Hindlimb muscle (tissue), 1 donor: ENCODE results near the gene RAD51B. TPM values are rescaled to one million over a fixed set of nuclear protein-coding genes. Genes with fewer than 3 reads are reported as not detected.
"Not testable (repeated sequence)": the region's sequence is repeated elsewhere in the genome, so short reads cannot be mapped to it uniquely, and the experiment has no call there.

ENCODE experiments used
- DNase-seq: peaks from one replicate; pipeline ENCODE4 v3.0.0-alpha.2; 2013
- polyA plus RNA-seq: library from polyadenylated mRNA; unstranded; fragments of 120-200 nt; gene quantifications from one replicate; pipeline ENCODE4 v1.2.1, GENCODE V29; 2013; ENCODE audit not compliant: insufficient read length

The RAD51B gene
- polyA plus RNA-seq, 1 donor: 10.2 TPM

DNA sequence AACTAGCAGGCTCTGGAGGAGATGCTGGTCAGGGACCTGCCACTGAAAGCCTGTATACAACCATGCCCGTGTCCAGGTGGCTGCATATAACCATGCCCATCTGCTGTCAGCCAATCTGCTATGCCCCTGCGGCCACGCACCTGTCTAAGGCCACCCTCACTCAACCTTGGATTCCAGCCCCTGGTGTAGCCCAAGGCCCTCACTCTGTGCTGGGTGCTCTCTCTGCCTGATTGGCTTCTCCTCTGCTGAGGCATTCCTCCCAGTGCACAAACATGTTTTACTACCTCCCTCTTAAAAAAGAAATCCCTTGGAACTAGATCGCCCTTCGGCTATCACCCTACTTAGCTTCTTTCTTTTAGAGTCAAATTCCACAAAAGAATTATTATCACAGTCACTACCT is 927.8 kb downstream of the RAD51B start:
- no peak for DNase-seq

GRCh38 chr14:68748260-68748659 is 928.7 kb downstream of the RAD51B start:
- no peak for DNase-seq

GRCh38 chr14:68748691-68749090 is 929.1 kb downstream of the RAD51B start:
- DNase-seq: no peak

DNA sequence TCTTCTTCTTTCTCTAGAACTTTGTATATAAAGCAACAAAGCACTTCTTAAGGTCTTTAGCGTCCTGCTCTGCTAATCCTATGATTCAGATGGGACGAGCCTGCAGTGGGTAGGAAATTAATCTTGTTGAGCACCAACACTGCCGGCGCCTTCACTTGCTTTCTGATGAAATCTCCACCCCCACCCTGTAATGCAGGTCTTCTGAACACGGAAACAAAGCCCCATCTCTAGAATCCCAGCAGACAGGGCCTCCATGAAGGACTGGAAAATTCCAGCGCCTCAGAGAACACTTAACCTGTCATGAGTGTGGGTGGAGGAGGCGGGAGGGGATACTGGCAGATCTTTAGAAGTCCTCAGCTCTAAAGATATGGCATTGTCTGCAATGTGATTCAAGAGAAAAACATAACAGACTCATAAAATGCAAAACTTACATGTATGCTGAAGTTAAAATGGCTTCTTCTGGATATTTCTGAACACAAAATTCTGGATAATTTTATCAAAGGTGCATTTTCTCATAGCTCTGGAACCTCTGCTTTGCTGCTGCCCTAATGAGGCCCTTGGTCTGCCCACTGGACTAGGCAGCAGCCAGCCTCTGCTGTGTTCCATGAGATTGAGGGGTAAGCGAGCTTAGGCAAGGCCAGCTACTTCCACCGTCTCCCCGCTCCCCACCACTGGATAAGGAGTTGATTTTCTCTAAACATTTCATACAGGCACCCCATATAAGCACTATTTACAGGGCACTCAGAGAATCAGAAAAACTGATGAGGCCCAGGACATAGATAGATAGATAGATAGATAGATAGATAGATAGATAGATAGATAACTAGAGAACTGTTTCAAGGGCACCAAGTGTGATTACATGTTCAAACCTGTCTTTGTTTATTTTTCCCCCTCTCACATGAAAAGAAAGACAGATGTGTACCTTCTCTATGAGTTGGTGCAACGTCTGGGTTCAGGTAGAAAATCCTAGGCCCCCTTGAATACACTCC is 930.2 kb downstream of the RAD51B start:
- no peak for DNase-seq

GRCh38 chr14:68752271-68753006 is 932.9 kb downstream of the RAD51B start:
- DNase-seq: no peak

DNA sequence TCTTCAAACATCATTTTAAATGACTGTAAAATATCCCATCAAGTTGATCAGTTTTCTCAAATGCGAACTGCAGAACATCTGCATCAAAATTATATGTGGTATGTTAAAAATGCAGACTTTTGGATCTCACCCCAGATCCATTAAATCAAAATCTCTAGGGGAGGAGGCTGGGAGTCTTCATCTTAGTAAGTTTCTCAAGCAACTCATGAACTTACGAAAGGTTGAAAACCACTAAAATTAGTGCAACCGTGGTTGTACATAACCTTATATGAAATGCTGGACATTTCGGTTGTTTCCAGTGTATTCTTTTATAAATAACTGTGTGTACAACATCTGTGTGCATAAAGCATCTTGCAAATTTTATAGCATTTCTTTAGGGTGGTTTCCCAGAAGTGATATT is 934.1 kb downstream of the RAD51B start:
- DNase-seq: peak; percentile 56

GRCh38 chr14:68755016-68755353 is 935.4 kb downstream of the RAD51B start:
- DNase-seq: no peak

DNA sequence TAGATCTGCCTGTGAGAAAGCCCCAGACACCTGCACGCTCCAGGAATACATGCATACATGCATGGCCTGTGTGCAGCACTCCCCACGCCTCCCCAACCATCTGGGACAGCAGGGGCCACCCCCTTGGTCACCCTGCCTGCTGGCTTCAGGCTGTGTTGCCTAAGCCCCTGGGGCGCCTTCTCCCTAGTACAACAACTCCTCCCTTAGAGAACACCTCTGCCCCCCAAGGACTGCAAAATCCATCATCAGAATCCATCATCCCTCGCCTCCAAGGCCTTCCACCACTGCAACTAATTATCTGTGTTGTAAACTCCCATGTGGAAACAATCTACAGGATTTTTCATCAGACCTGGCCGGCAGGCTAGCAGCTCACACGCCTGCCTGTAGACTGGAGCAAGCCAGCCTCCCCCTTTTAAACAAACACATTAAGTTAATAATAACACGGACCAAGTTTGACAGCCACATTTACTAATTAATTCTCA is 936.5 kb downstream of the RAD51B start:
- DNase-seq: no peak

- DNase-seq: no peak
These were observed 937.2 kb downstream of the RAD51B start for GRCh38 chr14:68756734-68757133.

DNA sequence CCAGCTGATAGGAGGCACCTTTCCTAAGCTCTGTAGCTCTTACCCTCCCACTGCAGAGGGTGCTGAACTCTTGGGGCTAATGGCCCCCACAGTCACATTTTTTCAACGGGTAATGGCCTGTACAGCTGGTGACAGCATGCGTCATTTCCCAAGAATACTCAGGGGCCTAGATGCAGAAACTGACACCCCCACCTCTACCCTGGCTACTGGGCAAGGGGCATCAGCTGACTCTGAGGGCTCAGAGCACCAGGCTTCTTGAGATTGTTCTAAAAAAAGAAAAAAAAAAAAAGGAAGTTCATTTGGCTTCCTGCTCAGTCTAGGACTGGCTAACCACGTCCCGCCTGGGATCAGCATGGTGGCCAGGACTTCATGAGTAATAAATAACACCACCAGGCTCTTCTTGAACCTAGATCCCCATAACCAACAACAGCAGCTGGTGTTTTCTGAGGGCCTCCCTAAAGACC is 938.1 kb downstream of the RAD51B start:
- DNase-seq: peak; percentile 53

DNA sequence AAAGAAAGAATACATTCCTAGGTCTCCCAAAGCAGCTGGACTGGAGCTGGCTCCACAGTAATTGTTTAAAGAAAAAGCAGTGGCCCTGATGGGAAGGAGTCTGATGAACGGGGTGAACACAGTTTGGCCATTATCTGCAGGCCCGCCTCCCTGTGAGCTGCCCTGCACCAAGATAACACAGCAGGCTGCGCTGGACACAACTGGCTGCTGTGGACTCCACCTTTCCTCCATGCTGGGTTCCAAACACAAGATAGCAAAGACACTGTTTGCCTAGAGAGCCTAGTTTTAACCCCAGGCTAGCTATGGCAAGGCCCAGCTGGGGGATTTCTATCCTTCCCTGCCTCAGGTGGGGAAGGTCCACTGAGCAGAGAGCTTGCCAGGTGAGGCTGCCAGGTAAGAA is 938.7 kb downstream of the RAD51B start:
- DNase-seq: no peak

GRCh38 chr14:68759017-68759560 is 939.5 kb downstream of the RAD51B start:
- DNase-seq: no peak

DNA sequence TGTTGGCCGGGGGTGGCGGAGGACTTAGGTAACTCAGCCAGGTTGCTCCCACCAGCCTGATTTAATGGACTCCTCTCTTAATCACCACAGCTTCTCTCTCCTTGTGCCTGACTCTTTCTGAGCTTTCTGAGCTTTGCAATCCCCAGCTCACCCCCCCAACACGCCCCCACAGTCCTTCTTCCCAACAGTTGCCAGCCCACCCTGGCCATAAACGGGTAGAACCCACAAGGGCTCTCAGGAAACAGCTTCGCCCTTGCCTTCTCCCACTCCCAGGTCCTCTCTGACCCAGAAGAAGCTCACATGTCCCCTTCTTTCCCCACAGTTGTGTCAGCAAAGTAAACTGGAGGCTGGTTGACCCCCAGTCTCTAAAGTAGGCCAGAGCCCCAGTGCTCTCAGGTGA is 940.4 kb downstream of the RAD51B start:
- no peak for DNase-seq

DNA sequence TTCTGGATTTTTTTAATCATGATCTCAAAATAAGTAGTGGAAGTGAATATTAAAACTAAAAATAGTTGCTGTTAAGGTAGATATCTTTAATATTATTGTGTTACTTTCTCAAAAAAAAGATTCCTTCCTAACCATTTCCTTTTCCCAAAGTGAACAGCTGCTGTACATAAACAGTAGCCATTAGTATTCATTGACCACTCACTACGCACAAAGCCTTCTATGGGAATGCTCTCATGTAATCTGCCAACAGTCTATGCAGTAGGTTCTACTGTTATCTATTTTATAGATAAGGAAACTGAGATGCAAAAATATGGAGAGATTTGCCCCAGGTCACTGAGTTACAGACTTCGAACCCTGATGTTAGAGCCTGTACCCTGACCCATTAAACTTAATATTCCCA is 941.2 kb downstream of the RAD51B start:
- no peak for DNase-seq

DNA sequence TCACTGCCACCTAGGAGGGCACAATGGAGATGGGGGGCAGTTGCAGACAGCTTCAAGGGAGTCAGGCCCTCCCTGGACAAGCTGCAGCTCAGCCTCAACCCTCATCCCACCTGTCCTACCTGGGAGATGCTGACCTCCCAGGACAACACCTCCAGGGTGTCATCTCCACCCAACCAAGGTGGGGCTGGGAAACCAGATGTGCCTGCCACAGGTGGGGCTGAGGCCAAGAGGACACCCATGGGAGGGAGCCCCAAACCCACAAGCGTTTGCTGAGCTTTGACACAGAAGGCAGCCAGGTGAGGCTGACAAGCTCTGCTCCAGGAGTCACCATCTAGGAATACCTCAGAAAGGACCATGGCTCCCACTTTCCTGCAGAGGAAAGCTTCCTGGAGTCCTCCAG is 941.8 kb downstream of the RAD51B start:
- no peak for DNase-seq

DNA sequence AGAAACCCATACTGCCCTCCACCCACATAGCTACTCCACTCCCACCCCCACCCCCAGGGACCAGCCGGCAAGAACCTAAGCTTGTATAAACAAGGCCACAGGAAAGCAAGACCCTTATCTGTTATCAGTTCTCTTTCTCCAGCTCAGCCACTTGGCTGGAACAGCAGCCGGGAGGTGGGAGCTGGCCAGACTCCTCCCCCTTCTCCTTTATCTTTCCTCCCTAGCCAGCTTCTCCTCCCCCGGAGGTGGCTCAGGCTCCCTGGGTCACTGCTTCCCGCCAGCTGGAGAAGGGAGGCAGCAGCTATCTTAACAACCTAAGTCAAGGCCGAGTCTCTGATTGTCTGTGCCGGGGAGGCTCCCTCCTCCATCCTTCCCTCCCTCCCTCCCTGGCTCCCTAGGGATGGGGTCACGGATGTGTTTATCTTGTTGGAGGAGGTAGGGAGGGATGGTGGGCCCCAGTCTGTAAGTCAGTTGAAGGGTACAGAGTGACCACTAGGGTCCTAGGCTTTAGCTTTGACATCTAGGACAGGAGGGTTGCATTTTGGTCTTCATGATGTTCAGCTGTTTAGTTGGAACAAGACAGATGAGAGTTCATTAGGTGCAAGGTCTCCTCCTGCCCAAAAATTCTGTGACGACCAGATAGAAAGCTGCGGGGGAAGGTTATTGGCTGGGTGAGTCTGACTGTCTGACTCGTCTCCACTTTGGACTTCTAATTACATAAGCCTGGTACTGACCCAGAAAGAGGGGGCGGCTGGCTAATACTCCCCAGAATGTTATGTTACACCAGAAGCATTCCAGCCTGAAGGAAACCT is 943.6 kb downstream of the RAD51B start:
- DNase-seq: no peak

GRCh38 chr14:68763843-68764242 is 944.3 kb downstream of the RAD51B start:
- DNase-seq: not testable (repeated sequence)

- DNase-seq: no peak
These were observed 947.0 kb downstream of the RAD51B start for GRCh38 chr14:68766299-68767247.

DNA sequence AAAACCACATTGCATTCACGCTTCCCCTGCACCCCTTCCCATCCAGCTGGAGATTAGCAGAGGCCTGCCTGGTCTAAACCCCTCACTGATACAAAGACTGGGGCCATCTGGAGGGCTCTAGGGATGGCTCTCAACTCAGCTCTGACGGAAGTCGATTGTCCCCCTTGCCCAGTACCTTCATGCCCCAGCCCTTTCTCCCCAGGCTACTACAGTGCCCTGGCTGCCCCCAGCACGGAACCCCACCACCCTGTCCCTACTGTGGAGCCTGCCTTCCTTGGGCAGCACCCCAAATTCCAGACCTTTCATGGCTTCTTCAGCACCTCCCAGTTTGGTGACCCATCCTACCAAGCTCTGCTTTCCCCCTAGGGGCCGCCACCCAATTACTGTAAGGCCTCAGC is 947.7 kb downstream of the RAD51B start:
- no peak for DNase-seq

DNA sequence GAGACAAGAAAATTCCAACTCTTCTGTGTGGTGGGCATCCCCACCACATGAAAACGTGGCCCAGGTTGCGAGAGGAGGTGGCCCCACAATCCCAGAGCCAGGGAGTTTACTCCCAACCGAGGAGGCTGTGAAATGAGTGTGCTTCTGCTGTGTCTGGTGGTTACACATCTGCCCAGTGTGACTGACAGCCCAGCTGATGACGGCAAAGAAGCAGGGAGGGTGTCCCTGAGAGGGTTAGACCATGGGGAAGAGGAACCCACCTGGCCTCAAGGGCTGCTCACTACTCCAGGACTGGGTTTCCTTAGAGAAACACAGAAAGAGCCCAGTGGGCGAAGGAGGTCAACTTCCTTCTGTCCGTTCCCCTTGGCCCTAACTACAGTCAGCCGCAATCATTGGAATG is 948.7 kb downstream of the RAD51B start:
- DNase-seq: no peak

GRCh38 chr14:68770051-68770450 is 950.5 kb downstream of the RAD51B start:
- DNase-seq: no peak
